Nucleus accumbens (tissue), 56 donors: ENCODE results near the gene TOLLIP.
"Not testable (repeated sequence)": the region's sequence is repeated elsewhere in the genome, so short reads cannot be mapped to it uniquely, and the experiment has no call there.

ENCODE experiments used
- DNase-seq, 56 donors: peaks; one replicate each; lab custom pipeline; 2025; lab: John Stamatoyannopoulos, UW

Gene TOLLIP

DNA sequence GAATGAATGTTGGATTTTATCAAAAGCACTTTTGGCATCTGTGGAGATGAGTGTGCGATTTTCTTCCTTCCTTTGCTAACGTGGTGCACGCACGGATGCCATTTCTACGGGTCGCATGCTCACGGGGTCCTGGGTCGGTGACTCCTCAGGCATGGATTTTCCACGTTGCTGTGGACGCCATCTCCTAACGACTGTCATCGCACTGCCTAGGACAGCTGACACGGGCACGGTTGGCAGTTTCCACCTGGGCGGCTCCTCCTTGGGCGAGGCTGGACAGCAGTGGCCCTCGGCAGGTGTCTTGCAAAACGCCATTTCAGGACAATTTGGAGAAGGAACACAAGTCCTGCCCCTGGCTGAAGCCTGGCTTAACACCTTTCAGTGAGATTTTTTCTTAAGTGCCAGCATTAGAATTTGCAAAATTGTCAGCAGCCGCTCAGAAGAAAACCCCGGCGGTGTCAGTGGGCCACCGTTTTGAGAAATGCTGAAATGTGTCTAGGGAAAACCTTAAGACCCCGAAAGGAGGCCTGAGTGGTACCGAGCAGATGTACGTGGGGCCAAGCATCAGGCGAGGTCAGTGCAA is 34.7 kb upstream of the TOLLIP start:
- DNase-seq = no peak

DNA sequence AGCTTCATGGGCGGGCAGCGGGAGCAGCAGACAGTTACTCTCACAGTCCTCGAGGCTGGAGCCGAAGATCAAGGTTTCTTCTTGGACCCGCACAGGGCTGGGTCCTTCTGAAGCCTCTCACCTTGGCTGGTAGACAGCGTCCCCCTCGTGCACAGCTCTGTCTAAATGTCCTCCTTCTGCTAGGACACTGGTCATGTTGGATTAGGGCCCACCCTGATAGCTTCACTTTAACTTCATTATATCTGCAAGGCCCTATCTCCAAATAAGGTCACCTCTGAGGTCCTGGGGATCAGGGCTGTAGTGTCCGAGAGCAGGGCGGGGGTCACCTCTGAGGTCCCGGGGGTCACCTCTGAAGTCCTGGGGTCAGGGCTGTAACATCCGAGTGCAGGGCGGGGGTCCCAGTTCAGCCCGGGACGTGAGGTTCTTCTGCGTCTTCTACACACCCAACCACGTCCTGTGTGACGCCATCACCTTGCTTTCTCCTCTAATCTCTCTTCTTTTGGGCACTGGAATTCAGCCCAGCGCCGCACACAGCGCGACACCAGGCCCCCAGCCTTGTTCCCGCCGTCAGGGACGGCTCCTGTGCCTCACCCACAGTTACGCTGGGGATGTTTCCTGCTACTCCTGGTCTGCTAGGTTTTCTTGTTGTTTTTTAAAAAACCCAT is 34.1 kb upstream of the TOLLIP start:
- DNase-seq = no peak

GRCh38 chr11:1342946-1343345 is 33.5 kb upstream of the TOLLIP start:
- DNase-seq = no peak

GRCh38 chr11:1341928-1342524 is 32.6 kb upstream of the TOLLIP start:
- DNase-seq = peak in 24 of 56 donors; percentile 11 to 86 (median 44)

GRCh38 chr11:1341226-1341625 is 31.8 kb upstream of the TOLLIP start:
- not testable (repeated sequence) for DNase-seq

DNA sequence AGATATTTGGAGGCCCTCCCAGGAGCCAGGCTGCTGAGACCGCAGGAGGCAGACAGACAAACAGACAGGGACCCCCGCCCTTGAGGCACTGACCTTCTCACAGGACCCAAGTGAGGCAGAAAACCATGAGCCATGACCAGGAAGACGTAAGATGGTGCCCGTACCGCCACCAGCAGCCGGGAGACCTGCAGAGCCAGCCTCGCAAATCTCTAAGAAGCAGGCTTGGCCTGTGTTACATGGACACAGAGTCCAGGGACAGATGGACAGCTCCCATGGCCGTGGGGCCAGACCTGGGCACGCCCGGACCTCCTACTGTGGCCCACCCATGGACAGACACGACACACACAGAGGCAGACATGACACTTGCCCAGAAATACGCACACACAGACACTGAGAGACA is 30.7 kb upstream of the TOLLIP start:
- no peak for DNase-seq

DNA sequence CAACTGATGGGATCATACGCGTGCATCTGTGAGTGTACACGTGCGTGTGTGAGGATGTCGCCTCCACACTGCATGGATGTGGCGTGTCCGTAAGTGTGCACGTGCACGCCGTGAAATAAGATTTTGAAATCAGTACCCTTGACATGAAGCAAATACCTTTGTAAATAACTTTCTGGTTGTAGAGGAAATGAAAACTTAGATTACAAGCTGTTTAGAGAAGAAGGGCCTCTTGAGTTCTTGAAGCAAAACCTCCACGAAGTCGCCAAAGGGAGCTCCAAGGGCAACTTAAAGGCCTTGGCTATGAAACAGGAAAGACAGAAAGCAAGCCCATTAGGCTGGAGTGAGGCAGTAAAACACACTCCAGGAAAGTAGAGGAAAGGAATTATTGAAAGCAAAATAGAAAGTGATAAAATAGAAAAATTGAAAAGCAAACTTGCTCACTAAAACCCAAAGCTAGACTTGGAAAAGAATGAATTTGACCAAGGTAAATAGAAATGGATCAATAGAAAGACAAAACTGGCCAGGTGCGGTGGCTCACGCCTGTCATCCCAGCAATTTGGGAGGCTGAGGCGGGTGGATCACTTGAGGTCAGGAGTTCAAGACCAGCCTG is 29.7 kb upstream of the TOLLIP start:
- no peak for DNase-seq

DNA sequence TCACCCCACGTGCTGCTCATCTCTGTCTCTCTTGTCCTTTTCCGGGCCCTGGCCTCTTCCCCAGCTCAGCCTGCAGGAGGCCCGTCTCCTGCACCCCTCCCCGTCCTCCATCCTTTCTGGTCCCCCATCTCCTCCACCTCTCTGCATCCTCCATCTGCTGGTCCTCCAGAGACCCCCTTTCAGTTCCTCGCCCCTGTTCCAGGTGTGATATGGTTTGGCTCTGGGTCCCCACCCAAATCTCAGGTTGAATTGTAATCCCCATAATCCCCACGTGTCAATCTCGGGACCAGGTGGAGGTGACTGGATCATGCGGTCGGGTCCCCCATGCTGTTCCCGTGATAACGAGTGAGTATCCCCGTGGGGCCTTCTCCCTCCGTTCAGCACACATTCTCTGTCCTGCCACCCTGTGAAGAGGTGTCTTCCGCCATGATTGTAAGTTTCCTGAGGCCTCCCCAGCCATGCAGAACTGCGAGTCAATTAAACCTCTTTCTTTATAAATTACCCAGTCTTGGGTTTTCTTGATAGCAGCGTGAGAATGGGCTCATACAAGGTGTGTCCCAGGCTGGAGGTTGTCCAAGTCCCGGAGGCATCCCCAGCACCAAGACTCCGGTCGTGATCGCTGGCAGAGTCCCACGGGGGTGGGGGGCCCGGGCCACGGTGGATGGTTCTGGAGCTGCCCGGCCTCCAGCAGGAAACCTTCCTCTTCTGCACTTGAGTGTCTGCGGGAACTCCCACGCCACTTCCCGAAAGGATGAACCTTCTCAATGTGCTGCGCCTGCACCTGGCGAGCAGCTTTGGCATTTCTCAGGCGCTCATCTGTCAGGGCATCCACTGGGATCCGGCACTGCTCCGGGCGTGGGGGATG is 29.0 kb upstream of the TOLLIP start:
- peak in 3 of 56 donors; percentile 17 to 30 (median 17) for DNase-seq

- no peak for DNase-seq
These were observed 28.2 kb upstream of the TOLLIP start for GRCh38 chr11:1337647-1338007.

DNA sequence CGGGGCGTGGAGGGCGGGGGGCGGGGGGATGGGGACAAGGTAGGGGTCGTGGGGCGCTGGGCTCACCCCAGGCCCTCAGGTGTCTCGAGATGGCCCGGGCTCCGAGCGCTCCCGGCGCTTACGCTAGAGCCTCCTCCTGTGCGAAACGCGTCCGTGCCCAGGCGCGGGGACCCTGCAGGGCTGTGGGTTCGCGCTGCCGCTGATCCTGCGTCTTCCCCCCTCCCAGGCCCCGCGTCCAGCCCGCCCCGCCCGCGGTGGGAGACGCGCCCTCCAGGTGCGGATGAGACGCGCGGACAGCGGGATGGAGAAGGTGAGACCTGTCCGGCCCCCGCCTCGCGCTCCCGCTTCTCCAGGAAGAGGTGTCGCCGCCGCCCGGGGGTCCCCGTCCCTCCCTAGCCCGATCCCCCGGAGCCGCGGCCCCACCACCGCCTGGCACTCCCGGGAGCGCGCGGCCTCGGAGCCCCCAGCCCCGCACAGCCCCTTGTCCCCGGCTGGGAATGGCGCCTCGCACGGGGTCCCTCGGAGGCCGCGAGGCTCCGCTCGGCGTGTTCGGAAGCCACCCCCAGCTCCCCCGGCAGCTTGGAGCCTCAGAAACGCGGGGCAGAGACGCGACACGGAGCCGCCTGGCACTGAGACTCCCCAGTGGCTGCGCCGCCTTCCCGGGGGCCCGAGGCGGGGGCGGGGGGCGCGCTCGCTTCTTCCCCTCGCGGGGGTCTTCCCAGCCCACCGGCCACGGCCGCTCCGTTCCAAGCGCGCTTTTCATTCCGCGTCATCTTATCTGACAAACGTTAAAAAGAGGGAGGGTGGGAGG is 27.6 kb upstream of the TOLLIP start:
- DNase-seq = peak in 7 of 56 donors; percentile 16 to 56 (median 22)

DNA sequence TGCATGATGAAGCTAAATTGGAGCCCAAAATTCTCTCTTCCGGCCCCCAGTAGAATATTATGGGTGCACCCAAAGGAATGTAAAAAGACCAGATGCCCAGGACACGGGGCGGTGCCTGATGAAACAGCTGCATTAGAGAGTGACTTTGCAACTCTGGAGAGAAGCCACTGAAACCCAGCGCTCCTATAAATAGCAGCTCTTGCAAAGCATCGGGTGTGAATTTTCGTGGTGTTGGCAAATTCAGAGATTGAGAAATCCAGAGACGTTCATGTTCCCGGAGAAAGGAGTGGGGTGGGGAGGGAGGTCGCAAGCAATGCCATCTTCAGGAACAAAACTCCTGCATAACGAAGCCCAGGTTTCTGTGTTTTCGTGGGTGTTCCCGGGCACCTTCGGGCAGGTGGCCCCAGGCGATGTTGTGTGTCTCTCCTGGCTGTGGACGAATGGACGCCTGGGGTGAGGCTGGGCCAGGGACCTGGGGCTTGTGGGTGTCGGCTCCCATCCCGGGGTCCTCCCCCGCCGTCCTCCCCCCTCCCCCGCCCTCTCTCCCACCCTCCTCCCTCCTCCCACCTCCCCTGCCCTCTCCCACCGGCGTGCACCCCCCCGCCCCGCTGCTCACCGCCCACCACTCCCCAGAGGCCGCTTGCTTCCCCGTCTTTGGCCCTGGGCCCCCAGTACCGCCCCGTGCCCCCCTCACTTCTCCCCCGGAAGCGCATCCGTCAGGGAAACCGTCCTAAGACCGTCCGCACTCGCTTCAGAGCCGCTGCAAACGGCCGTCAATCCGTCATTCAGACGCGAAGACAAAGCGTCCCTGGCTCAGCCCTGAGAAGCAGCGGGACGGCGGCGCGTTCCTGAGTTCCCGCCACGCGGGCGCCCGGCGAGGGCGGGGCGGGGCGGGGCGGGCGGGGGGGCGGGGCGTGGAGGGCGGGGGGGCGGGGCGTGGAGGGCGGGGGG is 26.7 kb upstream of the TOLLIP start:
- peak in 26 of 56 donors; percentile 17 to 62 (median 34) for DNase-seq

DNA sequence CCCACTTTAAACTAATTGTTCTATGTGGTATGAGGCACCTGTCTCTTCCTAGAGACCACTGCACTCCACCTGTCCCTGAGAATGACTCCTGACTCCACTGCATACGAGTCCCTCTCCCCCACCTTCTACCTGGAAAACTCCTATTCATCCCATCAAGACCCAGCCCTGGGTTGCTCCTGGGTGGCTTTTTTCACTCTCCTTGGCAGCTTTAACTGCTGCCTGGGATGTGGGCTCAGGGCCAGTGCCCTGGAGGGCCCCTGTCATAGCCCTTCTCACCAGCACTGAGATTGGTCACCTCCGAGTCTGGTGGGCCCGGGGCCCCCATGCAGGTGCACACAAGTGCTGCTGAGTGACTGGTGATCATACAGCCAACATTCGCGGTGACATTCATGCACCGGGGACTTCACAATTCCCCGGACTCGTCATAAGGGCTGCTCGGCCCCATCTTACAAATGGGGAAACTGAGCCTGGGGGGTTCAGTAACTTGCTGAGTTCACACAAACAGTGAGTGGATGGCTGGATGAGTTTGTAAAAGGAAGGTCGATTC is 25.9 kb upstream of the TOLLIP start:
- no peak for DNase-seq

GRCh38 chr11:1333860-1334259 is 24.4 kb upstream of the TOLLIP start:
- no peak for DNase-seq

DNA sequence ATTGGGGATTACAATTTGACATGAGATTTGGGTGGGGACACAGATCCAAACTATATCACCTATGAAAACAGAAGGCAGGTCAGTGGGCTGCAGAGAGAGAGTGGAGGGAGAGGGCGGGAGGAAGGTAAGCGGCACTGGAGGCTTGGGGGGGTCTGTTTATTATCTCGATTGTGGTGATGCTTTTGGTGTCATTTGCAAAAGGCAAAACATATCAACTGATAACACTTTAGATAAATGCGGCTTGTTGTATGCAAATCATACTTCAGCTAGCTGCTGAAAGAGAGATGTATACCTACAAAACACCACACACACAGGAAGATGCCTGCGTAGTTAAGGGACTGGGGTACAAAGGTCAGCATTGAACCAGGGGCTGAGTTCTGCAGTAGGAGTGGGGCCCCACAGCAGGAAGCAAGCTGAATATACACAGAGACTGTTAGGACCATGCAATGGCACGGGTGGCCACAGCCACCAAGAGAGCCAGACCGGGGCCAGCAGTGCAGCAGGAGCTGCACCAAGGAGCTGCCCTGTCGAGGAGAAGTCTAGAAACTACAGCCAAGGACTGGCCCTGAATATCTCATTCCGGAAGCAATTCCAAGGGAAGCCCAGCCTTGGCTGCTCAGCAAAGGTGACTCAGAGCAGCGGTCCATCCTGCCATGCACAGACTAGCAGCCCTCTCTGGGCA is 23.8 kb upstream of the TOLLIP start:
- DNase-seq = no peak

- no peak for DNase-seq
These were observed 21.0 kb upstream of the TOLLIP start for GRCh38 chr11:1330473-1330872.

DNA sequence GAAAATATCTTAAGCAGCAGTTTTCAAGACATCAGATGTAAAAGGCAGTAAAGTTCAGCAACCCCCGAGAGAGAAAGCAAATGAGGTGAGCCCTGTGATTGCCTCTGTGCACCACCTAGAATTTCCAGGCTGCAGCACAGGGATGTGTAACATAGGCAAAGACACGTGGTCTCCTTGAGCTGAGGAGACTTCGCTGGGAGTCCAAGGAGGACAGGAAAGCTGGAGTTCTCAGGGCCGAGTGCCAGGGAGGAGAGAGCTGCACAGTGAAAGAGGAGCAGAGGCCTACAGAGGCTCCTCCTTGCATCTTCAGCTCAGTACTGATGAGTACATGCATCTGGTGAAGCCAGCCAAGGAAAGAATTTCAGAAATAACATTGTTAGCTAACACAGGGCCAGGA is 17.6 kb upstream of the TOLLIP start:
- no peak for DNase-seq

DNA sequence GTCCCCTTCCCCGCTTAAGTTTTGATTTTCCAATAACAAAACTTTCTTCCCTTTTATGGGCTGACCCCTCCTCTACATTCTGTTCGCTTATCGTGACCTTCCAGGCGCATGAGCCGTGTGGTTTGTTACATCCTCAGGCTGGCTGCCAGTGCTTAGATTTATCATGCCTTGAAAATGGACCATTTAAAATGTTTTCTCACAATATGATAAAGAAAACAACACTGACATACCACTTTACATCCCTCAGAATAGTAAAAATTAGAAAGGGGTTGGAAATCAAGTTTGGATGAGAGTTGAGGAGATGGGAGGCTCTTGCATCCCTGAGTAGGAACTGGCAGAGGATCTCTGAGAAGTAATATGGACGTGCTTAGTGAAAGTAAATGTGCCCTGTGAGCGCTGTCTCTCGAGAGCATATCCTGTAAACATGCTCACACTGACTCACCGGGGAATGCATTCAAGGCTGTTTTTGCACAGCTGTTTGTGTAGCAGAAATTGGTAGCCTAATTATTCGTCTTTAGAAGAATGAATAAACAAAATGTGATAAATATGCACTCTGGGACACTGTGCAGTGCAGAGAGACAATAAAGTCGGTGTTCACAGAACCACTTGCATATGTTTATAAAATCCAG is 17.1 kb upstream of the TOLLIP start:
- no peak for DNase-seq
